Liver (tissue), 9 donors: ENCODE measurements around the gene PDE4D. TPM values are rescaled to one million over a fixed set of nuclear protein-coding genes. Genes with fewer than 3 reads are reported as not detected.

Source experiments
- DNase-seq: peaks from one replicate; pipeline ENCODE4 v3.0.0-alpha.2; 2017; ENCODE audit warnings: low spot score
- H3K27ac ChIP-seq, 2 donors: one replicate each; pipeline ENCODE4 v1.7.0; 2013; ENCODE audit warnings: inconsistent platforms in 2 of 2, low read length in 2 of 2, control low read depth in 1 of 2, low read depth in 1 of 2, mild to moderate bottlenecking in 1 of 2
- H3K27me3 ChIP-seq, 4 donors: one replicate each; pipeline versions ENCODE4 v1.6.1 to v1.7.0; 2013; ENCODE audit warnings: low read length in 3 of 4, inconsistent platforms in 1 of 4, mild to moderate bottlenecking in 1 of 4, moderate library complexity in 1 of 4; ENCODE audit not compliant: control insufficient read depth in 4 of 4, insufficient read depth in 4 of 4
- H3K36me3 ChIP-seq, 4 donors: one replicate each; pipeline versions ENCODE4 v1.6.1 to v1.7.0; 2013; ENCODE audit warnings: low read length in 3 of 4, mild to moderate bottlenecking in 3 of 4, low read depth in 1 of 4, moderate library complexity in 1 of 4; ENCODE audit not compliant: control insufficient read depth in 4 of 4, insufficient read depth in 3 of 4
- H3K4me1 ChIP-seq, 4 donors: one replicate each; pipeline versions ENCODE4 v1.6.1 to v1.7.0; 2013; ENCODE audit warnings: low read length in 3 of 4, mild to moderate bottlenecking in 3 of 4, moderate library complexity in 1 of 4; ENCODE audit not compliant: control insufficient read depth in 4 of 4, insufficient read depth in 4 of 4
- H3K4me3 ChIP-seq, 3 donors: one replicate each; pipeline versions ENCODE4 v1.6.1 to v1.7.0; 2013; ENCODE audit warnings: low read length in 3 of 3, control low read depth in 1 of 3, low read depth in 1 of 3, mild to moderate bottlenecking in 1 of 3
- H3K9ac ChIP-seq, 2 donors: one replicate each; pipeline ENCODE4 v1.7.0; 2013; ENCODE audit warnings: low read length in 2 of 2, mild to moderate bottlenecking in 2 of 2, moderate library complexity in 2 of 2, control low read depth in 1 of 2, low read depth in 1 of 2
- H3K9me3 ChIP-seq, 4 donors: one replicate each; pipeline versions ENCODE4 v1.6.1 to v1.7.0; 2013; ENCODE audit warnings: low read length in 3 of 4; ENCODE audit not compliant: control insufficient read depth in 4 of 4
- EGR1 ChIP-seq, 2 donors: IDR thresholded peaks; 2 replicates each; pipeline ENCODE4 v1.6.1; 2016 to 2018; ENCODE audit warnings: antibody characterized with exemption in 2 of 2, low read depth in 2 of 2
- FOXA1 ChIP-seq: IDR thresholded peaks from 2 replicates; pipeline ENCODE4 v1.6.1; 2016; ENCODE audit warnings: antibody characterized with exemption
- FOXA2 ChIP-seq: IDR thresholded peaks from 2 replicates; pipeline ENCODE4 v1.6.1; 2016; ENCODE audit warnings: antibody characterized with exemption
- GABPA ChIP-seq, 2 donors: IDR thresholded peaks in 1 of 2; conservative IDR thresholded peaks in 1 of 2; 2 replicates each; pipeline ENCODE4 v1.6.1; 2016; ENCODE audit warnings: antibody characterized with exemption in 2 of 2, mild to moderate bottlenecking in 1 of 2, moderate library complexity in 1 of 2
- HNF4A ChIP-seq, 2 donors: conservative IDR thresholded peaks; 2 replicates each; pipeline ENCODE4 v1.6.1; 2016; ENCODE audit warnings: antibody characterized with exemption in 2 of 2, mild to moderate bottlenecking in 2 of 2
- JUND ChIP-seq, 2 donors: IDR thresholded peaks; 2 replicates each; pipeline ENCODE4 v1.6.1; 2016; ENCODE audit warnings: antibody characterized with exemption in 2 of 2
- NR2F2 ChIP-seq: IDR thresholded peaks from 2 replicates; pipeline ENCODE4 v1.6.1; 2016; ENCODE audit warnings: antibody characterized with exemption
- RAD21 ChIP-seq, 2 donors: IDR thresholded peaks; 2 replicates each; pipeline ENCODE4 v1.6.1; 2016; ENCODE audit warnings: antibody characterized with exemption in 2 of 2, mild to moderate bottlenecking in 2 of 2
- RXRA ChIP-seq, 2 donors: IDR thresholded peaks; 2 replicates each; pipeline ENCODE4 v1.6.1; 2017 to 2018; ENCODE audit warnings: antibody characterized with exemption in 2 of 2, mild to moderate bottlenecking in 1 of 2
- SP1 ChIP-seq: IDR thresholded peaks from 2 replicates; pipeline ENCODE4 v1.6.1; 2018; ENCODE audit warnings: antibody characterized with exemption, mild to moderate bottlenecking
- TAF1 ChIP-seq: conservative IDR thresholded peaks from 2 replicates; pipeline ENCODE4 v1.6.1; 2016; ENCODE audit warnings: antibody characterized with exemption, mild to moderate bottlenecking
- YY1 ChIP-seq: IDR thresholded peaks from 2 replicates; pipeline ENCODE4 v1.6.1; 2016; ENCODE audit warnings: antibody characterized with exemption, mild to moderate bottlenecking
- WGBS: extraction: QIAGEN DNeasy Blood & Tissue Kit; methylation state at CpG from one replicate; pipeline ENCODE4 v1.1.7; 2013; 5-methylcytosine and 5-hydroxymethylcytosine counted together
- polyA plus RNA-seq, 2 donors: library from polyadenylated mRNA; stranded (reverse) in 1 of 2; unstranded in 1 of 2; fragments of 200-250 nt in 1 of 2; fragments of >200 nt in 1 of 2; fragmentation: Nextera tagmentation in 1 of 2; extraction: Ambion mirVana in 1 of 2; gene quantifications; one replicate each; pipeline versions ENCODE4 v1.2.1 to v1.2.3, GENCODE V29; 2013 to 2015
- total RNA-seq, 2 donors: library from RNA; depleted of rRNA; stranded (reverse); fragments of >200 nt; gene quantifications; one replicate each; pipeline ENCODE4 v1.2.3, GENCODE V29; 2014
- TF ChIP-seq, protein P1 (sequence below): IDR thresholded peaks from 2 replicates; pipeline ENCODE4 v1.6.1; 2016; ENCODE audit warnings: antibody characterized with exemption
- TF ChIP-seq, protein P2 (sequence below): IDR thresholded peaks from 2 replicates; pipeline ENCODE4 v1.6.1; 2016; ENCODE audit warnings: antibody characterized with exemption, mild to moderate bottlenecking
- TF ChIP-seq, protein P3 (sequence below): IDR thresholded peaks from 2 replicates; pipeline ENCODE4 v1.6.1; 2016; ENCODE audit warnings: antibody characterized with exemption
- TF ChIP-seq, protein P4 (sequence below): IDR thresholded peaks from 2 replicates; pipeline ENCODE4 v1.6.1; 2016; ENCODE audit warnings: antibody characterized with exemption
- TF ChIP-seq, protein P5 (sequence below): fragments of 150-350 bp; IDR thresholded peaks from 2 replicates; pipeline ENCODE4 v1.5.1; 2017; ENCODE audit warnings: improper control_type of control experiment, low read depth, low read length; ENCODE audit not compliant: missing input control
- donor health status: healthy.
- donor health status: healthy.
- donor health status: healthy.
- donor health status: healthy.
- donor health status: healthy.

The PDE4D gene
- total and polyA plus RNA-seq, 4 donors = 0.67 to 11.9 (median 6.5) TPM

DNA sequence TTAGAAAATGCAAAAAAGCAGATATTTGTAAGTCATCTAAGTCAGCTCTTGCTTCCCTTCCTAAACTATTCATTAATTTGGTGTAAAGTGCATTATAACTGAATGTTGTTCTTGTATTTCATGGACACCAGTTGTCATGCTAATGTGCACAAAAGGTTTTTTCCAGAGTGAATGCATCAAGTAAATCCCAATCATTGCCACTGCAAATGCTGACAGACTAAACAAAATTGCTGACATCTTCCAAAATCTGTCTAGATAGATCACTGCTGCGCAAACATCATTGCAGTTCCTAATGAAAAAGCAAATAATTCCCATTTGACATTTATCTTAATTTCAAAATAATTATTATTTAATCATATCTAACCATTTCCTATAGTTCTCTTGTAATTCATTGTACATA, 161.7 kb downstream of the PDE4D start:
- TF ChIP-seq FOXA1 (no peak), NR2F2 (no peak), YY1 (no peak), FOXA2 (no peak), EGR1 (IDR thresholded peaks at IDR 0.05; ENCODE audit: low read depth in 2 of 2) (no peak), RXRA (IDR thresholded peaks at IDR 0.05) (no peak), TAF1 (no peak), RAD21 (IDR thresholded peaks at IDR 0.05) (no peak), GABPA (IDR thresholded peaks at IDR 0.05 in 1 of 2, conservative IDR thresholded peaks at IDR 0.05 in 1 of 2) (no peak), SP1 (no peak), JUND (IDR thresholded peaks at IDR 0.05) (no peak)
- TF ChIP-seq, protein P1, sequence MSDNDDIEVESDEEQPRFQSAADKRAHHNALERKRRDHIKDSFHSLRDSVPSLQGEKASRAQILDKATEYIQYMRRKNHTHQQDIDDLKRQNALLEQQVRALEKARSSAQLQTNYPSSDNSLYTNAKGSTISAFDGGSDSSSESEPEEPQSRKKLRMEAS = no peak
- TF ChIP-seq, protein P2, sequence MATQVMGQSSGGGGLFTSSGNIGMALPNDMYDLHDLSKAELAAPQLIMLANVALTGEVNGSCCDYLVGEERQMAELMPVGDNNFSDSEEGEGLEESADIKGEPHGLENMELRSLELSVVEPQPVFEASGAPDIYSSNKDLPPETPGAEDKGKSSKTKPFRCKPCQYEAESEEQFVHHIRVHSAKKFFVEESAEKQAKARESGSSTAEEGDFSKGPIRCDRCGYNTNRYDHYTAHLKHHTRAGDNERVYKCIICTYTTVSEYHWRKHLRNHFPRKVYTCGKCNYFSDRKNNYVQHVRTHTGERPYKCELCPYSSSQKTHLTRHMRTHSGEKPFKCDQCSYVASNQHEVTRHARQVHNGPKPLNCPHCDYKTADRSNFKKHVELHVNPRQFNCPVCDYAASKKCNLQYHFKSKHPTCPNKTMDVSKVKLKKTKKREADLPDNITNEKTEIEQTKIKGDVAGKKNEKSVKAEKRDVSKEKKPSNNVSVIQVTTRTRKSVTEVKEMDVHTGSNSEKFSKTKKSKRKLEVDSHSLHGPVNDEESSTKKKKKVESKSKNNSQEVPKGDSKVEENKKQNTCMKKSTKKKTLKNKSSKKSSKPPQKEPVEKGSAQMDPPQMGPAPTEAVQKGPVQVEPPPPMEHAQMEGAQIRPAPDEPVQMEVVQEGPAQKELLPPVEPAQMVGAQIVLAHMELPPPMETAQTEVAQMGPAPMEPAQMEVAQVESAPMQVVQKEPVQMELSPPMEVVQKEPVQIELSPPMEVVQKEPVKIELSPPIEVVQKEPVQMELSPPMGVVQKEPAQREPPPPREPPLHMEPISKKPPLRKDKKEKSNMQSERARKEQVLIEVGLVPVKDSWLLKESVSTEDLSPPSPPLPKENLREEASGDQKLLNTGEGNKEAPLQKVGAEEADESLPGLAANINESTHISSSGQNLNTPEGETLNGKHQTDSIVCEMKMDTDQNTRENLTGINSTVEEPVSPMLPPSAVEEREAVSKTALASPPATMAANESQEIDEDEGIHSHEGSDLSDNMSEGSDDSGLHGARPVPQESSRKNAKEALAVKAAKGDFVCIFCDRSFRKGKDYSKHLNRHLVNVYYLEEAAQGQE = no peak
- TF ChIP-seq, protein P3, sequence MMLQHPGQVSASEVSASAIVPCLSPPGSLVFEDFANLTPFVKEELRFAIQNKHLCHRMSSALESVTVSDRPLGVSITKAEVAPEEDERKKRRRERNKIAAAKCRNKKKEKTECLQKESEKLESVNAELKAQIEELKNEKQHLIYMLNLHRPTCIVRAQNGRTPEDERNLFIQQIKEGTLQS = no peak
- TF ChIP-seq, protein P4, sequence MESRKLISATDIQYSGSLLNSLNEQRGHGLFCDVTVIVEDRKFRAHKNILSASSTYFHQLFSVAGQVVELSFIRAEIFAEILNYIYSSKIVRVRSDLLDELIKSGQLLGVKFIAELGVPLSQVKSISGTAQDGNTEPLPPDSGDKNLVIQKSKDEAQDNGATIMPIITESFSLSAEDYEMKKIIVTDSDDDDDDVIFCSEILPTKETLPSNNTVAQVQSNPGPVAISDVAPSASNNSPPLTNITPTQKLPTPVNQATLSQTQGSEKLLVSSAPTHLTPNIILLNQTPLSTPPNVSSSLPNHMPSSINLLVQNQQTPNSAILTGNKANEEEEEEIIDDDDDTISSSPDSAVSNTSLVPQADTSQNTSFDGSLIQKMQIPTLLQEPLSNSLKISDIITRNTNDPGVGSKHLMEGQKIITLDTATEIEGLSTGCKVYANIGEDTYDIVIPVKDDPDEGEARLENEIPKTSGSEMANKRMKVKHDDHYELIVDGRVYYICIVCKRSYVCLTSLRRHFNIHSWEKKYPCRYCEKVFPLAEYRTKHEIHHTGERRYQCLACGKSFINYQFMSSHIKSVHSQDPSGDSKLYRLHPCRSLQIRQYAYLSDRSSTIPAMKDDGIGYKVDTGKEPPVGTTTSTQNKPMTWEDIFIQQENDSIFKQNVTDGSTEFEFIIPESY = no peak
- TF ChIP-seq, protein P5, sequence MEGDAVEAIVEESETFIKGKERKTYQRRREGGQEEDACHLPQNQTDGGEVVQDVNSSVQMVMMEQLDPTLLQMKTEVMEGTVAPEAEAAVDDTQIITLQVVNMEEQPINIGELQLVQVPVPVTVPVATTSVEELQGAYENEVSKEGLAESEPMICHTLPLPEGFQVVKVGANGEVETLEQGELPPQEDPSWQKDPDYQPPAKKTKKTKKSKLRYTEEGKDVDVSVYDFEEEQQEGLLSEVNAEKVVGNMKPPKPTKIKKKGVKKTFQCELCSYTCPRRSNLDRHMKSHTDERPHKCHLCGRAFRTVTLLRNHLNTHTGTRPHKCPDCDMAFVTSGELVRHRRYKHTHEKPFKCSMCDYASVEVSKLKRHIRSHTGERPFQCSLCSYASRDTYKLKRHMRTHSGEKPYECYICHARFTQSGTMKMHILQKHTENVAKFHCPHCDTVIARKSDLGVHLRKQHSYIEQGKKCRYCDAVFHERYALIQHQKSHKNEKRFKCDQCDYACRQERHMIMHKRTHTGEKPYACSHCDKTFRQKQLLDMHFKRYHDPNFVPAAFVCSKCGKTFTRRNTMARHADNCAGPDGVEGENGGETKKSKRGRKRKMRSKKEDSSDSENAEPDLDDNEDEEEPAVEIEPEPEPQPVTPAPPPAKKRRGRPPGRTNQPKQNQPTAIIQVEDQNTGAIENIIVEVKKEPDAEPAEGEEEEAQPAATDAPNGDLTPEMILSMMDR = no peak
- no peak overlapping the region for H3K27ac ChIP-seq
- 93% methylated on average over 1 of the region's 1 CpG for WGBS

DNA sequence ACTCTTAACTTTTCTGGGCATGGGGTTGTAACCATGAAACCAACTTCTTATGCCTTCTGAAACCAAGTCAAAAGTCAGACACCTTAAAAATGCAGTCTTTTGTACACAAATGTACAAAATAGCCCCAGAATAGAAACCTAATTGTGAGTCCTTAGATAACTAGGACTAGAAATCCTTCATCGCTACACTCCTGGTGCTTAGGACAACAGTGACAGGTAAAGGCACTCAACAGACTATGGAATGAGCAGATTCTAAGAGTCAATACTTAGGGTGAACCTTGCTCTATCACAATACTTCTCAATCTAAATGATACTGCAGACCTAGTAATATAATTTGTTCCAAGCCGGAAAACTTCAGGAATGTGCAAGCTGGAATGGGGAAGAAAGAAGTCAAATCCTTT, 163.7 kb downstream of the PDE4D start:
- DNase-seq = no peak
- no peak overlapping the region for H3K4me3 ChIP-seq
- H3K36me3 ChIP-seq = no peaks in the 10 kb centered on the region
- no peak overlapping the region for H3K27ac ChIP-seq
- H3K9me3 ChIP-seq = no peaks in the 10 kb centered on the region
- TF ChIP-seq TAF1 (no peak), HNF4A (conservative IDR thresholded peaks at IDR 0.05) (no peak), JUND (IDR thresholded peaks at IDR 0.05) (no peak)
- peaks cover 0 to 5% (median 0%) of the 10 kb centered on the region in 4 donors for H3K4me1 ChIP-seq
- no peak overlapping the region for H3K9ac ChIP-seq
- WGBS = 93% methylated on average over 2 of the region's 2 CpGs
- H3K27me3 ChIP-seq = no peaks in the 10 kb centered on the region

More for the DNA sequence above, 161.7 kb downstream of the PDE4D start:
- Histone ChIP-seq H3K9ac (no peak overlapping the region), H3K4me3 (no peak overlapping the region), H3K36me3 (no peaks in the 10 kb centered on the region), H3K4me1 (peaks cover 0 to 5% (median 0%) of the 10 kb centered on the region in 4 donors), H3K9me3 (no peaks in the 10 kb centered on the region), H3K27me3 (no peaks in the 10 kb centered on the region)
- no peak for DNase-seq
